IMR-90 (cell line): ENCODE data around the gene GGCT. TPM values are rescaled to one million over a fixed set of nuclear protein-coding genes. Genes with fewer than 3 reads are reported as not detected.

Source experiments
- ATAC-seq: fragments of 200-7000 bp; cut with Tn5 transposase; 2 replicates; pipeline ENCODE4 v1.9.1; 2020; ENCODE audit warnings: low read depth, mild to moderate bottlenecking, moderate library complexity
- BruUV-seq: library from RNA; stranded (reverse); fragments of 400-500 nt; replicated peaks from 2 replicates; lab custom pipeline; 2021; lab: Mats Ljungman, UMichigan
- CTCF ChIA-PET: fragments of 300-600 bp; formaldehyde crosslinking; extraction: SDS; loops from one replicate; lab custom pipeline; 2021; ENCODE audit warnings: antibody characterized with exemption; lab: Yijun Ruan, JAX
- POLR2A ChIA-PET: fragments of 300-600 bp; sonication (Branson Sonifier 250); formaldehyde crosslinking; loops from one replicate; lab custom pipeline; 2022; ENCODE audit warnings: antibody characterized with exemption; ENCODE audit not compliant: unreplicated experiment; lab: Charles Lee
- DNase-seq: peaks from one replicate; pipeline ENCODE4 v3.0.0; 2013
- H2AFZ ChIP-seq: replicated peaks from 2 replicates; pipeline ENCODE3; 2013; ENCODE audit warnings: low read length, mild to moderate bottlenecking; ENCODE audit not compliant: poor library complexity
- H2AK5ac ChIP-seq: 2 replicates; pipeline ENCODE4 v1.6.1; 2013; ENCODE audit warnings: low read depth, low read length, inconsistent platforms
- H2AK9ac ChIP-seq: replicated peaks from 2 replicates; pipeline ENCODE3; 2013; ENCODE audit warnings: mild to moderate bottlenecking, low read depth, low read length, moderate library complexity; ENCODE audit not compliant: poor library complexity
- H2BK120ac ChIP-seq: 2 replicates; pipeline ENCODE4 v1.6.1; 2013; ENCODE audit warnings: low read depth, low read length, inconsistent platforms
- H2BK15ac ChIP-seq: 3 replicates; pipeline ENCODE4 v1.6.1; 2013; ENCODE audit warnings: low read depth, low read length, inconsistent platforms
- H2BK20ac ChIP-seq: 2 replicates; pipeline ENCODE4 v1.6.1; 2013; ENCODE audit warnings: low read depth, mild to moderate bottlenecking, inconsistent platforms, low read length, moderate library complexity
- H2BK5ac ChIP-seq: 2 replicates; pipeline ENCODE4 v1.6.1; 2013; ENCODE audit warnings: mild to moderate bottlenecking, low read depth, low read length, inconsistent platforms; ENCODE audit not compliant: poor library complexity, severe bottlenecking
- H3K14ac ChIP-seq: replicated peaks from 2 replicates; pipeline ENCODE4 v1.6.1; 2013; ENCODE audit warnings: low read depth, low read length, inconsistent platforms
- H3K18ac ChIP-seq: 2 replicates; pipeline ENCODE4 v1.6.1; 2013; ENCODE audit warnings: low read depth, low read length, control low read depth
- H3K23ac ChIP-seq: 2 replicates; pipeline ENCODE4 v1.6.1; 2013; ENCODE audit warnings: low read depth, low read length, inconsistent platforms
- H3K27ac ChIP-seq: 2 replicates; pipeline ENCODE4 v1.5.1; 2013; ENCODE audit warnings: mild to moderate bottlenecking, control low read depth, low read length; ENCODE audit not compliant: insufficient read depth
- H3K27me3 ChIP-seq: 2 replicates; pipeline ENCODE4 v1.6.1; 2013; ENCODE audit warnings: low read length; ENCODE audit not compliant: control insufficient read depth, insufficient read depth
- H3K36me3 ChIP-seq: 2 replicates; pipeline ENCODE4 v1.6.1; 2013; ENCODE audit warnings: low read length, mixed read lengths; ENCODE audit not compliant: control insufficient read depth, insufficient read depth
- H3K4ac ChIP-seq: 2 replicates; pipeline ENCODE4 v1.6.1; 2013; ENCODE audit warnings: low read depth, low read length, inconsistent platforms
- H3K4me1 ChIP-seq: 2 replicates; pipeline ENCODE4 v1.6.1; 2013; ENCODE audit warnings: low read length, mixed read lengths; ENCODE audit not compliant: control insufficient read depth, insufficient read depth
- H3K4me2 ChIP-seq: 2 replicates; pipeline ENCODE4 v1.6.1; 2013; ENCODE audit warnings: low read depth, mild to moderate bottlenecking, control low read depth, low read length, moderate library complexity
- H3K4me3 ChIP-seq: 2 replicates; pipeline ENCODE4 v1.5.1; 2013; ENCODE audit warnings: low read depth, mild to moderate bottlenecking, control low read depth, low read length, moderate library complexity; ENCODE audit not compliant: insufficient read depth
- H3K56ac ChIP-seq: 2 replicates; pipeline ENCODE4 v1.6.1; 2013; ENCODE audit warnings: low read length, inconsistent platforms; ENCODE audit not compliant: insufficient read depth; ENCODE audit errors: extremely low read depth
- H3K79me1 ChIP-seq, 2 experiments: 2 replicates each; pipeline ENCODE4 v1.6.1; 2013; ENCODE audit warnings: low read length in 2 of 2, inconsistent platforms in 1 of 2, low read depth in 1 of 2
- H3K9ac ChIP-seq: 2 replicates; pipeline ENCODE4 v1.6.1; 2013; ENCODE audit warnings: low read depth, low read length, control low read depth
- H3K9me1 ChIP-seq: 2 replicates; pipeline ENCODE4 v1.6.1; 2013; ENCODE audit warnings: low read length, inconsistent platforms; ENCODE audit not compliant: insufficient read depth
- H3K9me3 ChIP-seq: 2 replicates; pipeline ENCODE4 v1.6.1; 2013; ENCODE audit warnings: low read length; ENCODE audit not compliant: control insufficient read depth, insufficient read depth
- H4K20me1 ChIP-seq: 2 replicates; pipeline ENCODE4 v1.6.1; 2013; ENCODE audit warnings: low read length, inconsistent platforms; ENCODE audit not compliant: insufficient read depth
- H4K5ac ChIP-seq: 2 replicates; pipeline ENCODE4 v1.6.1; 2013; ENCODE audit warnings: mild to moderate bottlenecking, low read depth, low read length, control low read depth
- H4K8ac ChIP-seq, 2 experiments: 2 replicates each; pipeline ENCODE4 v1.6.1; 2013; ENCODE audit warnings: low read depth in 2 of 2, low read length in 2 of 2, control low read depth in 1 of 2, inconsistent platforms in 1 of 2
- H4K91ac ChIP-seq: 2 replicates; pipeline ENCODE4 v1.6.1; 2013; ENCODE audit warnings: low read depth, low read length, inconsistent platforms; ENCODE audit not compliant: insufficient read depth
- BHLHE40 ChIP-seq: fragments of 150-350 bp; IDR thresholded peaks from 2 replicates; pipeline ENCODE4 v1.6.1; 2016; ENCODE audit warnings: mild to moderate bottlenecking, low read depth, low read length
- CEBPB ChIP-seq: IDR thresholded peaks from 2 replicates; pipeline ENCODE4 v1.6.1; 2012; ENCODE audit warnings: low read depth, low read length, improper control_type of control experiment
- FOS ChIP-seq: fragments of 150-350 bp; IDR thresholded peaks from 2 replicates; pipeline ENCODE4 v1.6.1; 2016; ENCODE audit warnings: low read depth, low read length
- MAFK ChIP-seq: IDR thresholded peaks from 2 replicates; pipeline ENCODE4 v1.6.1; 2012; ENCODE audit warnings: low read depth, low read length, improper control_type of control experiment
- MAZ ChIP-seq: IDR thresholded peaks from 2 replicates; pipeline ENCODE4 v1.6.1; 2012; ENCODE audit warnings: low read depth, mild to moderate bottlenecking, low read length, improper control_type of control experiment, moderate library complexity, borderline replicate concordance
- MXI1 ChIP-seq: IDR thresholded peaks from 2 replicates; pipeline ENCODE4 v1.6.1; 2012; ENCODE audit warnings: low read depth, mild to moderate bottlenecking, low read length, moderate library complexity, borderline replicate concordance
- NFE2L2 ChIP-seq: fragments of 150-350 bp; IDR thresholded peaks from 2 replicates; pipeline ENCODE4 v1.6.1; 2016; ENCODE audit warnings: low read depth, mild to moderate bottlenecking, low read length
- POLR2A ChIP-seq: IDR thresholded peaks from 2 replicates; pipeline ENCODE4 v1.6.1; 2012; ENCODE audit warnings: mild to moderate bottlenecking, low read depth, low read length
- RAD21 ChIP-seq: IDR thresholded peaks from 2 replicates; pipeline ENCODE4 v1.6.1; 2012; ENCODE audit warnings: low read length, improper control_type of control experiment
- RFX5 ChIP-seq: IDR thresholded peaks from 2 replicates; pipeline ENCODE4 v1.8.0; 2012; ENCODE audit warnings: low read depth, mild to moderate bottlenecking, low read length, moderate library complexity
- SMC3 ChIP-seq: fragments of 150-350 bp; IDR thresholded peaks from 2 replicates; pipeline ENCODE4 v1.6.1; 2016; ENCODE audit warnings: low read depth, mild to moderate bottlenecking, antibody characterized with exemption, low read length, moderate library complexity
- WGBS, 2 experiments: methylation state at CpG; one replicate each; pipeline versions ENCODE4 v1.1.5 to v1.1.7; 2013; ENCODE audit warnings: missing lambda C conversion rate in 2 of 2; ENCODE audit not compliant: insufficient read length in 1 of 2; ENCODE audit errors: extremely low coverage in 2 of 2; 5-methylcytosine and 5-hydroxymethylcytosine counted together
- dilution Hi-C: fragments of 300-500 bp; cut with HindIII; formaldehyde crosslinking; loops from one replicate; pipeline ENCODE4 v1.14.3; 2018; ENCODE audit warnings: low sequenced_read_pairs; ENCODE audit not compliant: unreplicated experiment
- in situ Hi-C: fragments of 300-500 bp; cut with MboI; formaldehyde crosslinking; loops from 3 replicates; pipeline ENCODE4 v1.14.3; 2019; ENCODE audit warnings: low sequenced_read_pairs, inconsistent platforms, mixed read lengths
- intact Hi-C: fragments of 100-400 bp; cut with micrococcal nuclease; formaldehyde crosslinking; loops from 2 replicates; pipeline ENCODE4 v1.10.0; 2022
- polyA plus RNA-seq, 3 experiments: library from polyadenylated mRNA; depleted of rRNA; stranded (reverse); fragments of >200 nt; gene quantifications; 2 replicates each; pipeline ENCODE4 v1.2.3, GENCODE V29; 2012; ENCODE audit warnings: low replicate concordance in 1 of 3
- total RNA-seq: library from RNA; depleted of rRNA; stranded (reverse); fragments of >200 nt; gene quantifications from 2 replicates; pipeline ENCODE4 v1.2.3, GENCODE V29; 2012
- TF ChIP-seq, protein P1 (sequence below): fragments of 150-350 bp; IDR thresholded peaks from 2 replicates; pipeline ENCODE4 v1.6.1; 2017; ENCODE audit warnings: mild to moderate bottlenecking, antibody characterized with exemption, low read length, low read depth
- TF ChIP-seq, protein P2 (sequence below): conservative IDR thresholded peaks from 2 replicates; pipeline ENCODE4 v1.5.1; 2012; ENCODE audit warnings: mild to moderate bottlenecking, low read depth, low read length, improper control_type of control experiment
- TF ChIP-seq, protein P3 (sequence below): fragments of 150-350 bp; IDR thresholded peaks from 2 replicates; pipeline ENCODE4 v1.6.1; 2016; ENCODE audit warnings: low read depth, mild to moderate bottlenecking, low read length, moderate library complexity, borderline replicate concordance

The GGCT gene
- total and polyA plus RNA-seq, 2 of the 4 experiments (the other 2 are of a cell fraction): 12.0 to 18.6 TPM

DNA sequence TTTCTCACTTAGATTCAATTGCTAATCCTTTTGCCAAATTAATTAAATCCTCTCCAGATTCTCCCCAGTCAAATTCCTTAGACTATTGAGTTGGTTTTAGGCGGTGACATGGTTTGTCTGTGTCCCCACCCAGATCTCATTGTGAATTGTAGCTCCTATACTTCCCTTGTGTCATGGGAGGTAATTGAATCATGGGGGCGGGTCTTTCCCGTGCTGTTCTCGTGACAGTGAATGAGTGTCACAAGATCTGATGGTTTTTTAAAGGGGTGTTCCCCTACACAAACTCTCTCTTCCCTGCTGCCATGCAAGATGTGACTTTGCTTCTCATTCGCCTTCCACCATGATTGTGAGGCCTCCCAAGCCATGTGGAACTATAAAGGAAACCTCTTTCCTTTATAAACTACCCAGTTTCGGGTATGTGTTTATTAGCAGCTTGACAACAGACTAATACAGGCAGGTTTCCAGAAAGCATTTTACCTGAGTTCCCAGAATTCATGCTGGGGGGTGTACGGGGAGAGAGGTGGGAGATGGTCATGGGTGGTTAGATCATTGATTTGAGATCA, 45.4 kb upstream of the GGCT start:
- Histone ChIP-seq H2BK15ac (no peak overlapping the region), H3K4ac (no peak overlapping the region), H3K4me3 (no peak overlapping the region), H3K23ac (no peak overlapping the region), H2BK20ac (no peak overlapping the region), H3K27me3 (no peaks in the 10 kb centered on the region), H3K9me1 (0 out of 2 replicates have a peak, but pooled peaks cover 3% of the 10 kb centered on the region), H2AFZ (no peak overlapping the region), H3K14ac (no peak overlapping the region), H2BK120ac (no peak overlapping the region), H3K27ac (no peak overlapping the region), H3K18ac (no peak overlapping the region), H4K8ac (no peak overlapping the region), H2BK5ac (no peak overlapping the region), H3K4me2 (no peak overlapping the region), H3K36me3 (no peaks in the 10 kb centered on the region), H4K5ac (no peak overlapping the region), H3K9ac (no peak overlapping the region), H4K20me1 (no peaks in the 10 kb centered on the region), H3K79me1 (no peaks in the 10 kb centered on the region), H3K4me1 (peaks cover 2% of the 10 kb centered on the region; the same call in 1 of the 2 replicates), H2AK5ac (no peak overlapping the region), H3K56ac (no peak overlapping the region), H3K9me3 (no peaks in the 10 kb centered on the region), H2AK9ac (no peak overlapping the region), H4K91ac (no peak overlapping the region)
- dilution Hi-C loops (no loop called here), in situ Hi-C loops (no loop called here), intact Hi-C loops (loop anchor here (2.0 kb wide), 2 partner anchors 15 to 191 kb away; no protein-coding TSS in a partner anchor)
- DNase-seq (no peak), ATAC-seq (no peak)
- no TSS peak for BruUV-seq
- TF ChIP-seq, protein P1, sequence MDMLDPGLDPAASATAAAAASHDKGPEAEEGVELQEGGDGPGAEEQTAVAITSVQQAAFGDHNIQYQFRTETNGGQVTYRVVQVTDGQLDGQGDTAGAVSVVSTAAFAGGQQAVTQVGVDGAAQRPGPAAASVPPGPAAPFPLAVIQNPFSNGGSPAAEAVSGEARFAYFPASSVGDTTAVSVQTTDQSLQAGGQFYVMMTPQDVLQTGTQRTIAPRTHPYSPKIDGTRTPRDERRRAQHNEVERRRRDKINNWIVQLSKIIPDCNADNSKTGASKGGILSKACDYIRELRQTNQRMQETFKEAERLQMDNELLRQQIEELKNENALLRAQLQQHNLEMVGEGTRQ: no peak
- no peak for TF ChIP-seq SMC3
- no peak for TF ChIP-seq FOS
- TF ChIP-seq NFE2L2: no peak
- TF ChIP-seq MXI1: no peak
- TF ChIP-seq RFX5: no peak
- TF ChIP-seq RAD21: no peak
- no peak for TF ChIP-seq MAFK
- TF ChIP-seq POLR2A: no peak
- TF ChIP-seq MAZ: no peak
- no peak for TF ChIP-seq BHLHE40
- TF ChIP-seq, protein P2, sequence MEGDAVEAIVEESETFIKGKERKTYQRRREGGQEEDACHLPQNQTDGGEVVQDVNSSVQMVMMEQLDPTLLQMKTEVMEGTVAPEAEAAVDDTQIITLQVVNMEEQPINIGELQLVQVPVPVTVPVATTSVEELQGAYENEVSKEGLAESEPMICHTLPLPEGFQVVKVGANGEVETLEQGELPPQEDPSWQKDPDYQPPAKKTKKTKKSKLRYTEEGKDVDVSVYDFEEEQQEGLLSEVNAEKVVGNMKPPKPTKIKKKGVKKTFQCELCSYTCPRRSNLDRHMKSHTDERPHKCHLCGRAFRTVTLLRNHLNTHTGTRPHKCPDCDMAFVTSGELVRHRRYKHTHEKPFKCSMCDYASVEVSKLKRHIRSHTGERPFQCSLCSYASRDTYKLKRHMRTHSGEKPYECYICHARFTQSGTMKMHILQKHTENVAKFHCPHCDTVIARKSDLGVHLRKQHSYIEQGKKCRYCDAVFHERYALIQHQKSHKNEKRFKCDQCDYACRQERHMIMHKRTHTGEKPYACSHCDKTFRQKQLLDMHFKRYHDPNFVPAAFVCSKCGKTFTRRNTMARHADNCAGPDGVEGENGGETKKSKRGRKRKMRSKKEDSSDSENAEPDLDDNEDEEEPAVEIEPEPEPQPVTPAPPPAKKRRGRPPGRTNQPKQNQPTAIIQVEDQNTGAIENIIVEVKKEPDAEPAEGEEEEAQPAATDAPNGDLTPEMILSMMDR: no peak
- TF ChIP-seq CEBPB: no peak
- TF ChIP-seq, protein P3, sequence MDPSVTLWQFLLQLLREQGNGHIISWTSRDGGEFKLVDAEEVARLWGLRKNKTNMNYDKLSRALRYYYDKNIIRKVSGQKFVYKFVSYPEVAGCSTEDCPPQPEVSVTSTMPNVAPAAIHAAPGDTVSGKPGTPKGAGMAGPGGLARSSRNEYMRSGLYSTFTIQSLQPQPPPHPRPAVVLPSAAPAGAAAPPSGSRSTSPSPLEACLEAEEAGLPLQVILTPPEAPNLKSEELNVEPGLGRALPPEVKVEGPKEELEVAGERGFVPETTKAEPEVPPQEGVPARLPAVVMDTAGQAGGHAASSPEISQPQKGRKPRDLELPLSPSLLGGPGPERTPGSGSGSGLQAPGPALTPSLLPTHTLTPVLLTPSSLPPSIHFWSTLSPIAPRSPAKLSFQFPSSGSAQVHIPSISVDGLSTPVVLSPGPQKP: no peak
- CTCF ChIA-PET: interaction anchor here (1.6 to 3.2 kb wide), 3 partner anchors 12 to 181 kb away, joined by 3 to 16 read pairs (median 5); no protein-coding TSS in a partner anchor
- no CpG with 5 or more reads among the region's 7 CpGs for WGBS, 2 experiments
- POLR2A ChIA-PET: no interaction called here
